Psoas muscle (tissue), 8 donors: ENCODE data around the gene EPHB6. TPM values are rescaled to one million over a fixed set of nuclear protein-coding genes. Genes with fewer than 3 reads are reported as not detected.

Source experiments
- ATAC-seq, 4 donors: fragments of 200-7000 bp; cut with Tn5 transposase; one replicate each; pipeline ENCODE4 v1.9.1; 2020; ENCODE audit warnings: moderate library complexity in 3 of 4, mild to moderate bottlenecking in 2 of 4
- DNase-seq, 2 donors: peaks; one replicate each; pipeline ENCODE4 v3.0.0-alpha.2; 2020
- H3K27ac ChIP-seq: fragments of 200-600 bp; one replicate; pipeline ENCODE4 v1.8.0; 2022
- H3K27me3 ChIP-seq, 3 donors: fragments of 200-600 bp in 1 of 3; one replicate each; pipeline versions ENCODE4 v1.6.1 to v1.8.0; 2013 to 2022; ENCODE audit warnings: low read length in 2 of 3, mild to moderate bottlenecking in 2 of 3, moderate library complexity in 1 of 3; ENCODE audit not compliant: insufficient read depth in 3 of 3
- H3K36me3 ChIP-seq, 2 donors: fragments of 200-600 bp in 1 of 2; one replicate each; pipeline versions ENCODE4 v1.6.1 to v1.8.0; 2013 to 2022; ENCODE audit warnings: low read depth in 1 of 2, mild to moderate bottlenecking in 1 of 2, moderate library complexity in 1 of 2; ENCODE audit not compliant: insufficient read depth in 1 of 2
- H3K4me1 ChIP-seq: fragments of 200-600 bp; one replicate; pipeline ENCODE4 v1.8.0; 2022
- H3K4me3 ChIP-seq: fragments of 200-600 bp; one replicate; pipeline ENCODE4 v1.8.0; 2022; ENCODE audit warnings: mild to moderate bottlenecking
- H3K9me3 ChIP-seq: fragments of 200-600 bp; one replicate; pipeline ENCODE4 v1.8.0; 2022
- WGBS, 3 donors: extraction: QIAGEN DNeasy Blood & Tissue Kit; methylation state at CpG; one replicate each; pipeline versions ENCODE4 v1.1.6 to v1.1.7; 2013; 5-methylcytosine and 5-hydroxymethylcytosine counted together
- intact Hi-C, 2 donors: fragments of 100-400 bp; cut with DNase I; formaldehyde crosslinking; loops; one replicate each; pipeline versions ENCODE4 v1.11.0 to v1.14.2; 2022
- polyA plus RNA-seq, 3 donors: library from polyadenylated mRNA; stranded (reverse); fragments of 200-250 nt; gene quantifications; one replicate each; pipeline ENCODE4 v1.2.3, GENCODE V29; 2013
- total RNA-seq, 4 donors: library from RNA; stranded (reverse); fragmentation: NEBNext Ultra II Directional in 2 of 4; extraction: Animal tissue kit (Norgen Biotek cat#: 25700) in 2 of 4; gene quantifications; one replicate each; pipeline versions ENCODE4 v1.2.1 to v1.2.4, GENCODE V29; 2021 to 2023
- TF ChIP-seq, protein P1 (sequence below): fragments of 200-600 bp; IDR thresholded peaks from one replicate; pipeline ENCODE4 v1.8.0; 2022; ENCODE audit warnings: antibody characterized with exemption
- donor health status: healthy with polysubstance abuse.
- donor health status: DM: no; HTN: no; CAD: no; lungs with moderate emphysema.
- donor health status: Bipolar disorder and iron deficiency.
- donor health status: healthy.
- donor health status: DM: yes; HTN: yes; CAD: no.
- donor health status: DM: no; HTN: no; CAD: no.
- donor health status: DM: no; HTN: no; CAD: no.
- donor health status: DM: yes; HTN: yes; CAD: no.

Gene EPHB6
- total and polyA plus RNA-seq, 7 donors = 0.57 to 5.7 (median 2.9) TPM

DNA sequence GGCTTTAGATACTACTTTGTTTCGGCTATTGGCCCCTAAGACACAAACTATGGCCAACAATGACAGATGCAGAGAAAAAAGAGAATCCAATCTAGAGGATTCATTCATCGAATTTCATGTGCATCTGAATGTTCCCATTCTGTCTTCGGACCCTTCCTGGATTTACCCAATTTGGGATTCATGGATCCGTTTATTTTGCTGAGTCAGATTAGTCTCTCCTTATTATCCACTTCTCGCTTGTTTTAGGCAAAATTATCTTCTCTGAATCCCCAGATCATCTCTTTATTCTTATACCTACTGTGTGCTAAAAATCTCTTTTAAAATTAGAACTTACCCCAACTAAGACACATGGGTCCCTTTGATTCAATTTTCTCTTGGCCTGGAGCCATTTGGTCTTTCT is 24.2 kb downstream of the EPHB6 start:
- no peak for ATAC-seq
- no peak overlapping the region for H3K4me3 ChIP-seq
- H3K36me3 ChIP-seq = no peaks in the 10 kb centered on the region
- H3K27me3 ChIP-seq = peaks cover 0 to 20% (median 8%) of the 10 kb centered on the region in 3 donors
- H3K4me1 ChIP-seq = no peaks in the 10 kb centered on the region
- no peak overlapping the region for H3K27ac ChIP-seq
- no peak for DNase-seq
- TF ChIP-seq, protein P1, sequence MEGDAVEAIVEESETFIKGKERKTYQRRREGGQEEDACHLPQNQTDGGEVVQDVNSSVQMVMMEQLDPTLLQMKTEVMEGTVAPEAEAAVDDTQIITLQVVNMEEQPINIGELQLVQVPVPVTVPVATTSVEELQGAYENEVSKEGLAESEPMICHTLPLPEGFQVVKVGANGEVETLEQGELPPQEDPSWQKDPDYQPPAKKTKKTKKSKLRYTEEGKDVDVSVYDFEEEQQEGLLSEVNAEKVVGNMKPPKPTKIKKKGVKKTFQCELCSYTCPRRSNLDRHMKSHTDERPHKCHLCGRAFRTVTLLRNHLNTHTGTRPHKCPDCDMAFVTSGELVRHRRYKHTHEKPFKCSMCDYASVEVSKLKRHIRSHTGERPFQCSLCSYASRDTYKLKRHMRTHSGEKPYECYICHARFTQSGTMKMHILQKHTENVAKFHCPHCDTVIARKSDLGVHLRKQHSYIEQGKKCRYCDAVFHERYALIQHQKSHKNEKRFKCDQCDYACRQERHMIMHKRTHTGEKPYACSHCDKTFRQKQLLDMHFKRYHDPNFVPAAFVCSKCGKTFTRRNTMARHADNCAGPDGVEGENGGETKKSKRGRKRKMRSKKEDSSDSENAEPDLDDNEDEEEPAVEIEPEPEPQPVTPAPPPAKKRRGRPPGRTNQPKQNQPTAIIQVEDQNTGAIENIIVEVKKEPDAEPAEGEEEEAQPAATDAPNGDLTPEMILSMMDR = no peak
- intact Hi-C loops = no loop called here
- WGBS, 3 donors = 43 to 60% (median 43%) methylated on average over 5 of the region's 5 CpGs
- H3K9me3 ChIP-seq = no peaks in the 10 kb centered on the region

DNA sequence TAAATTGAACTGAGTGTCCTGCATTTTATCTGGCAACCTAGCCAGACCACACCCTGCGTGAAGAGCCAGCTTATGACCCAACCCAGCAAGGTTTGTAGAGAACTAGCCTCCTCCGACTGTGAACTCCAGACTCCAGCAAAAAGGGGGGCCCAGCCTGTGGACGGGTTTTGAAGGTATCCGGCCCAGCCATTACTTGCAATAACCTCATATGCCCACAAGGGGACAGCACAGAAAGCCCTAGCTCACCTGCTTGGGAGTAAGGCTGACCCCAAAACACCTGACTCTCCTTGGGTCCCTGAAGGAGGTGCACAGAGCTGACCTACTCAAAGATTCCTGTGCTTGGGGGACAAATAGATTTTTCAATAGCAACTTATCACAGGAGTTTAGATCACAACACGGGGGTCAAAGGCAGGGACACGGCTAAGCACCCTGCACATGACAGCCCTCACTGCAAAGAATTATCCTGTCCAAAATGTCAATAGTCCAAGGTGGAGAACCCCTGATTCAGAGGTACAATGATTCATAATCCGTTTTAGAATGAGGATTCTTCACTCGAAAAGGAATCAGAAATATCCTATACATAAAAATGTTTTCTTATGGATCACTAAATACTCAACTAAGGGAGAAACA is 26.1 kb downstream of the EPHB6 start:
- WGBS, 3 donors = 32 to 34% (median 32%) methylated on average over 8 of the region's 8 CpGs
- ATAC-seq = no peak
- TF ChIP-seq, protein P1 = peak; percentile 43
- DNase-seq = no peak
- H3K4me3 ChIP-seq = no peak overlapping the region
- peaks cover 0 to 22% (median 11%) of the 10 kb centered on the region in 3 donors for H3K27me3 ChIP-seq
- H3K9me3 ChIP-seq = no peaks in the 10 kb centered on the region
- H3K4me1 ChIP-seq = no peaks in the 10 kb centered on the region
- intact Hi-C loops = no loop called here
- H3K27ac ChIP-seq = no peak overlapping the region
- H3K36me3 ChIP-seq = no peaks in the 10 kb centered on the region

- no peaks in the 10 kb centered on the region for H3K4me1 ChIP-seq
- no peaks in the 10 kb centered on the region for H3K9me3 ChIP-seq
- WGBS, 3 donors = 76 to 88% (median 83%) methylated on average over 9 of the region's 9 CpGs
- no peak overlapping the region for H3K4me3 ChIP-seq
- H3K27me3 ChIP-seq = peaks cover 0 to 22% (median 13%) of the 10 kb centered on the region in 3 donors
- no peak overlapping the region for H3K27ac ChIP-seq
- TF ChIP-seq, protein P1 = no peak
- no peaks in the 10 kb centered on the region for H3K36me3 ChIP-seq
- ATAC-seq (no peak), DNase-seq (no peak)
- intact Hi-C loops = no loop called here
These were observed 26.9 kb downstream of the EPHB6 start for GRCh38 chr7:142881586-142882337.

- H3K9me3 ChIP-seq = no peaks in the 10 kb centered on the region
- peaks cover 0 to 26% (median 13%) of the 10 kb centered on the region in 3 donors for H3K27me3 ChIP-seq
- H3K27ac ChIP-seq = no peak overlapping the region
- no peaks in the 10 kb centered on the region for H3K36me3 ChIP-seq
- 69 to 80% (median 70%) methylated on average over 5 of the region's 5 CpGs for WGBS, 3 donors
- DNase-seq (no peak), ATAC-seq (no peak)
- intact Hi-C loops = no loop called here
- TF ChIP-seq, protein P1 = no peak
- H3K4me1 ChIP-seq = no peaks in the 10 kb centered on the region
- H3K4me3 ChIP-seq = no peak overlapping the region
These were observed 27.4 kb downstream of the EPHB6 start for GRCh38 chr7:142882338-142882678.
